ENCODE data around the gene GTF2E1. TPM values are rescaled to one million over a fixed set of nuclear protein-coding genes. Genes with fewer than 3 reads are reported as not detected.

Gene GTF2E1
- total and polyA plus RNA-seq, 10 of the 15 experiments (the other 5 are each of a cell fraction or from before 2014, with no cell fraction given), result 9.2 to 24.9 (median 16.2) TPM

- TF ChIP-seq TAF1 (IDR thresholded peaks at IDR 0.05; ENCODE audit: borderline replicate concordance, low read depth, low read length) (no peak), PAX5 (IDR thresholded peaks at IDR 0.05; ENCODE audit: borderline replicate concordance, low read depth, low read length) (no peak), CBFB (IDR thresholded peaks at IDR 0.05; ENCODE audit: low read depth) (no peak), ZNF384 (IDR thresholded peaks at IDR 0.05; ENCODE audit: borderline replicate concordance, low read depth, low read length) (no peak), MTA3 (IDR thresholded peaks at IDR 0.05; ENCODE audit: borderline replicate concordance, low read length) (0 out of 2 replicates have a peak, but pooled peaks have one; percentile 44), BCL11A (IDR thresholded peaks at IDR 0.05; ENCODE audit: low read depth, low read length) (no peak), ZNF687 (IDR thresholded peaks at IDR 0.05) (peak; percentile 36; the same call in 1 of the 2 replicates), CREM (IDR thresholded peaks at IDR 0.05; ENCODE audit: low read depth) (no peak), MTA2 (IDR thresholded peaks at IDR 0.05; ENCODE audit: low read depth) (no peak), SMARCA5 (IDR thresholded peaks at IDR 0.05) (peak; percentile 73), HDGF (IDR thresholded peaks at IDR 0.05) (no peak), ZNF217 (IDR thresholded peaks at IDR 0.05) (peak; percentile 67), SUPT20H (IDR thresholded peaks at IDR 0.05; ENCODE audit: borderline replicate concordance, control insufficient read depth, low read depth, low read length) (no peak), POU2F2 (IDR thresholded peaks at IDR 0.05; ENCODE audit: borderline replicate concordance, low read depth, low read length) (no peak)
- TF ChIP-seq, protein P1, sequence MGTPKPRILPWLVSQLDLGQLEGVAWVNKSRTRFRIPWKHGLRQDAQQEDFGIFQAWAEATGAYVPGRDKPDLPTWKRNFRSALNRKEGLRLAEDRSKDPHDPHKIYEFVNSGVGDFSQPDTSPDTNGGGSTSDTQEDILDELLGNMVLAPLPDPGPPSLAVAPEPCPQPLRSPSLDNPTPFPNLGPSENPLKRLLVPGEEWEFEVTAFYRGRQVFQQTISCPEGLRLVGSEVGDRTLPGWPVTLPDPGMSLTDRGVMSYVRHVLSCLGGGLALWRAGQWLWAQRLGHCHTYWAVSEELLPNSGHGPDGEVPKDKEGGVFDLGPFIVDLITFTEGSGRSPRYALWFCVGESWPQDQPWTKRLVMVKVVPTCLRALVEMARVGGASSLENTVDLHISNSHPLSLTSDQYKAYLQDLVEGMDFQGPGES (IDR thresholded peaks at IDR 0.05), result no peak
Observed at GRCh38 chr3:120741837-120742197, 727 bp upstream of the GTF2E1 start (continued).
